Kidney (tissue), 14 donors: ENCODE measurements around the gene FAM76B. TPM values are rescaled to one million over a fixed set of nuclear protein-coding genes. Genes with fewer than 3 reads are reported as not detected.

Experiments
- DNase-seq, 5 donors: peaks; one replicate each; pipeline ENCODE4 v3.0.0-alpha.2; 2013 to 2020
- FAIRE-seq: peaks from 2 replicates; lab custom pipeline; 2012; peaks lifted over from hg19 to GRCh38; lab: Jason Lieb, UNC
- H3K27ac ChIP-seq, 2 donors: one replicate each; pipeline ENCODE4 v1.7.0; 2013; ENCODE audit warnings: low read depth in 2 of 2, low read length in 2 of 2, inconsistent platforms in 1 of 2
- H3K27me3 ChIP-seq: one replicate; pipeline ENCODE4 v1.7.1; 2013; ENCODE audit warnings: low read length, inconsistent platforms; ENCODE audit not compliant: control insufficient read depth, insufficient read depth
- H3K36me3 ChIP-seq, 3 donors: one replicate each; pipeline versions ENCODE4 v1.7.0 to v1.7.1; 2013; ENCODE audit warnings: low read length in 3 of 3, control low read depth in 1 of 3, inconsistent platforms in 1 of 3; ENCODE audit not compliant: insufficient read depth in 3 of 3, control insufficient read depth in 2 of 3
- H3K4me1 ChIP-seq, 3 donors: one replicate each; pipeline versions ENCODE4 v1.7.0 to v1.7.1; 2013; ENCODE audit warnings: low read length in 3 of 3, inconsistent platforms in 1 of 3, low read depth in 1 of 3; ENCODE audit not compliant: control insufficient read depth in 2 of 3, insufficient read depth in 2 of 3
- H3K4me3 ChIP-seq, 3 donors: one replicate each; pipeline versions ENCODE4 v1.7.0 to v1.8.1; 2013; ENCODE audit warnings: low read length in 3 of 3, control low read depth in 1 of 3, inconsistent platforms in 1 of 3
- H3K9ac ChIP-seq, 3 donors: one replicate each; pipeline versions ENCODE4 v1.7.0 to v1.7.1; 2013; ENCODE audit warnings: low read length in 3 of 3, control low read depth in 1 of 3, inconsistent platforms in 1 of 3
- H3K9me3 ChIP-seq, 3 donors: one replicate each; pipeline versions ENCODE4 v1.7.0 to v1.7.1; 2013; ENCODE audit warnings: low read length in 3 of 3, control low read depth in 1 of 3, inconsistent platforms in 1 of 3; ENCODE audit not compliant: control insufficient read depth in 2 of 3, insufficient read depth in 1 of 3
- intact Hi-C: fragments of 100-400 bp; cut with DNase I; formaldehyde crosslinking; loops from one replicate; pipeline ENCODE4 v1.11.1; 2022
- polyA plus RNA-seq: library from polyadenylated mRNA; stranded (reverse); fragments of 350-450 nt; fragmentation: Illumina TruSeq; extraction: RNeasy Lipid Tissue Mini Kit (QIAGEN cat#74804); gene quantifications from one replicate; pipeline ENCODE4 v1.2.3, GENCODE V29; 2014; ENCODE audit warnings: low read depth, low replicate concordance; ENCODE audit not compliant: insufficient read depth
- total RNA-seq: library from RNA; stranded (reverse); fragmentation: NEBNext Ultra II Directional; extraction: Animal tissue kit (Norgen Biotek cat#: 25700); gene quantifications from one replicate; pipeline ENCODE4 v1.2.1, GENCODE V29; 2021
- TF ChIP-seq, protein P1 (sequence below): IDR thresholded peaks from 3 replicates; pipeline ENCODE4 v1.5.1; 2012; ENCODE audit warnings: mild to moderate bottlenecking, moderate library complexity, borderline replicate concordance; ENCODE audit not compliant: insufficient read depth; ENCODE audit errors: extremely low read depth
- donor health status: control.
- donor health status: control.
- donor health status: control.
- donor health status: control.
- donor health status: control.
- donor health status: DM: yes; HTN: yes; CAD: no.
- donor health status: Normal renal cell carcinoma (clear cell type).

The FAM76B gene
- total and polyA plus RNA-seq, 2 donors from 2014 or later: 3.9 to 26.5 TPM

- H3K4me3 ChIP-seq: no peak overlapping the region
- DNase-seq (no peak), FAIRE-seq (no peak)
- no peaks in the 10 kb centered on the region for H3K4me1 ChIP-seq
- peaks cover 0 to 7% (median 2%) of the 10 kb centered on the region in 3 donors for H3K36me3 ChIP-seq
- TF ChIP-seq, protein P1, sequence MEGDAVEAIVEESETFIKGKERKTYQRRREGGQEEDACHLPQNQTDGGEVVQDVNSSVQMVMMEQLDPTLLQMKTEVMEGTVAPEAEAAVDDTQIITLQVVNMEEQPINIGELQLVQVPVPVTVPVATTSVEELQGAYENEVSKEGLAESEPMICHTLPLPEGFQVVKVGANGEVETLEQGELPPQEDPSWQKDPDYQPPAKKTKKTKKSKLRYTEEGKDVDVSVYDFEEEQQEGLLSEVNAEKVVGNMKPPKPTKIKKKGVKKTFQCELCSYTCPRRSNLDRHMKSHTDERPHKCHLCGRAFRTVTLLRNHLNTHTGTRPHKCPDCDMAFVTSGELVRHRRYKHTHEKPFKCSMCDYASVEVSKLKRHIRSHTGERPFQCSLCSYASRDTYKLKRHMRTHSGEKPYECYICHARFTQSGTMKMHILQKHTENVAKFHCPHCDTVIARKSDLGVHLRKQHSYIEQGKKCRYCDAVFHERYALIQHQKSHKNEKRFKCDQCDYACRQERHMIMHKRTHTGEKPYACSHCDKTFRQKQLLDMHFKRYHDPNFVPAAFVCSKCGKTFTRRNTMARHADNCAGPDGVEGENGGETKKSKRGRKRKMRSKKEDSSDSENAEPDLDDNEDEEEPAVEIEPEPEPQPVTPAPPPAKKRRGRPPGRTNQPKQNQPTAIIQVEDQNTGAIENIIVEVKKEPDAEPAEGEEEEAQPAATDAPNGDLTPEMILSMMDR: no peak
- no peak overlapping the region for H3K9ac ChIP-seq
- H3K27ac ChIP-seq: no peak overlapping the region
- no peaks in the 10 kb centered on the region for H3K27me3 ChIP-seq
- intact Hi-C loops: no loop called here
- no peaks in the 10 kb centered on the region for H3K9me3 ChIP-seq
Observed at GRCh38 chr11:95802806-95803205, 13.2 kb upstream of the FAM76B start.

GRCh38 chr11:95800438-95800837 is 10.9 kb upstream of the FAM76B start:
- FAIRE-seq (no peak), DNase-seq (no peak)
- Histone ChIP-seq H3K36me3 (peaks cover 0 to 7% (median 2%) of the 10 kb centered on the region in 3 donors), H3K9ac (no peak overlapping the region), H3K4me1 (no peaks in the 10 kb centered on the region), H3K9me3 (no peaks in the 10 kb centered on the region), H3K27me3 (no peaks in the 10 kb centered on the region), H3K27ac (no peak overlapping the region), H3K4me3 (no peak overlapping the region)
- TF ChIP-seq, protein P1: no peak
- intact Hi-C loops: no loop called here

- FAIRE-seq: no peak
- Histone ChIP-seq H3K4me1 (no peaks in the 10 kb centered on the region), H3K9me3 (no peaks in the 10 kb centered on the region), H3K27ac (no peak overlapping the region), H3K9ac (no peak overlapping the region), H3K4me3 (no peak overlapping the region), H3K36me3 (peaks cover 0 to 7% (median 2%) of the 10 kb centered on the region in 3 donors), H3K27me3 (no peaks in the 10 kb centered on the region)
- TF ChIP-seq, protein P1: no peak
- no peak for DNase-seq
- intact Hi-C loops: no loop called here
Observed at GRCh38 chr11:95799546-95799945, 10.0 kb upstream of the FAM76B start.

GRCh38 chr11:95796501-95796900 is 6.9 kb upstream of the FAM76B start:
- DNase-seq (peak in 2 of 5 donors; percentile 37 to 73), FAIRE-seq (no peak)
- Histone ChIP-seq H3K27ac (no peak overlapping the region), H3K27me3 (no peaks in the 10 kb centered on the region), H3K9me3 (no peaks in the 10 kb centered on the region), H3K36me3 (peaks cover 0 to 7% (median 2%) of the 10 kb centered on the region in 3 donors), H3K4me1 (peaks cover 0 to 4% (median 3%) of the 10 kb centered on the region in 3 donors), H3K9ac (no peak overlapping the region), H3K4me3 (no peak overlapping the region)
- TF ChIP-seq, protein P1: no peak
- intact Hi-C loops: no loop called here
